GM21381 (cell line): Measurements from ENCODE around the gene MYL5.
"Not testable (repeated sequence)": the region's sequence is repeated elsewhere in the genome, so short reads cannot be mapped to it uniquely, and the experiment has no call there.

ENCODE experiments used
- ATAC-seq: cut with Tn5 transposase; IDR thresholded peaks from one replicate; pipeline ENCODE4 v1.9.1; 2021; ENCODE audit warnings: mild to moderate bottlenecking, moderate library complexity; ENCODE audit not compliant: unreplicated experiment

The MYL5 gene

GRCh38 chr4:674172-675035, at the start of gene MYL5, which contains the start of gene ATP5ME:
Gene MYL5 (plus strand): TSS chr4:674542. CDS start chr4:678027, 3,485 bp downstream.
Gene ATP5ME (minus strand): TSS chr4:674276. CDS start chr4:674247, 29 bp downstream.
- peak; percentile 83 for ATAC-seq

DNA sequence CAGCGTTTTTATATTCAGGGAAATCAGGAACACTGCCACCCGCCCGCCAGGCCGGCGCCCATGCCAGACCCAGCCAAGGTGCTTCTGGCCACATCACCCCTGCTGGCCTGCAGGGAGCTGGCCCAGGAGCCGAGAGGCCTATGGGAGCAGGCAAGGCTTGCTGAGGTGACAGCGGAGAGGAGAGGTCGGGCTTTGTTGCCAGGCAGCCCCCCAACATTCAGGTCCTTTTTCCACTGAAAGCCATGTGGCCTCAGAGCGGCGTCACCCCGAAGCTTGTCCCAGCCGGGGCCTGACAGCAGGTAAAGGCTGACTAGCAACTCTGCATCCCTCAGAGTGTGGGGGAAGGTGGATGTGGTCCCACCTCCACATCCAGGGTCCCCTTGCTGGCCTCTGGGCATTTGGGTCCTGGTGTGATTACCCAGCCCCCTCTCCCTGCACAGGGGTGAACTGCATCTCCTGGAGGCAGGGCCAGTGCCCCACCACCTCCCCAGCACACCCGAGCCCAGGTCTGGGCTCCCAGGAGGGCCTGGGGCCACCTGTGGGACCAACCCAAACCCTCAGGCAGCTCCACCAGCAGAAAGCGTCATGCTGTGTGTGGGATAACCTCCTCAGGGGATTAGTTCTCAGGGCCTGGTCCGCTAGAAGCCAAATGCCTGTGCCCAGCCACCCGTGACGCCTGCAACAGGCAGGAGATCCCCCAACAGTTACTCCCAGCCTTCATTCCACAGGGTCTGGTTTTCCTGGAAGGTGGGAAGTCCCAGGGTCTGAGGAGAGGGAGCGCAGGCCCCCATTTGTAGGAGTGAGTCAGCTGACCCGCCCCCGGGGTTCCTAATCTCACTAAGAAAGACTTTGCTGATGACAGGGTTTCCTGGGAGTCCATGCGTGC, 49.4 kb upstream of the MYL5 start, which contains the start of gene PDE6B:
Gene PDE6B, plus strand, starts transcription at position 869 of the 886 bp plus-strand sequence. CDS start 54 bp downstream, outside the sequence.
- ATAC-seq = no peak

- ATAC-seq = no peak
Observed at GRCh38 chr4:625631-626161, 48.6 kb upstream of the MYL5 start.

DNA sequence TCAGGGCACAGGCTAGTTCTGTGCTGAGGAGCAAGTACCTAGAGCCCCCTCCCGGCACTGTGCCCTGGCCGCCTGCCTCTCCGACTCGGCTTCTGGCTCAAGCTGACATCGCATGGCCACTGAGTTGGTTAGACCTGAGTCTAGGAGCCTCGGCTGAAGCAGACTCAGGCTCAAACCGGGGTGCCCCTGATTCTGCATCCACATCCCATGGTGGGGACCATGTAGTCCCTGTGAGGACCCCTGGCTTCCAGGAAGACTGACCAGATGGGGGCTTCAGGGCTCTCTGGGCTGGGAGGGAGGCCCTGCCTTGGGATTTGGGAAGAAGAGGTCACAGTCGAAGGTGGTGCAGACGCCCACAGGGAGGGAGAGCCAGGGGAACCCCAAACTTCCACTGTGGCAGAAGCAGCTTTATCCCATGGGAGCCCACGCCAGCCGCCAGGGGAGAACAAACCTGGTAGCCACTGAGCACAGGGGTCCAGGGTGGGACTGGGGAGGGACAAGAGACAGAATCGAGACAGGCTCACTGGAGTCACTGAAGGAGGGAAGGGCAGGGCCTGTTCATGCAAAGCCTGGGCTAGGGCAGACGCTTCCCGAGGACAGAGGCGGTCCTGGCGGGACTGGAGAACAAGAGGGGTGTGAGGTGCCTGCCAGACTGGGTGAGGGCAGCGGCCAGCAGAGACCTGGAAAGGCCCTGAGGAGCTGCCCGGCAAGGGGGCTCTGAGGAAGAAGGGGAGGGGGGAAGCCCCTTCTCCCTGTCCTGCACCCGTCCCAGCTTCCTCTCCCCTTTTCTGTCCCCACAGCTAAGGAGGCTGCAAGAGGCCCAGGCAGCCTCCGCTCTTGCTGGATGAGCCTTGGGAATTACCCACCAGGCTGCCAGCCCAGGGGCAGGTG, 47.9 kb upstream of the MYL5 start:
- no peak for ATAC-seq

GRCh38 chr4:627347-628125, 46.8 kb upstream of the MYL5 start:
- ATAC-seq = no peak

DNA sequence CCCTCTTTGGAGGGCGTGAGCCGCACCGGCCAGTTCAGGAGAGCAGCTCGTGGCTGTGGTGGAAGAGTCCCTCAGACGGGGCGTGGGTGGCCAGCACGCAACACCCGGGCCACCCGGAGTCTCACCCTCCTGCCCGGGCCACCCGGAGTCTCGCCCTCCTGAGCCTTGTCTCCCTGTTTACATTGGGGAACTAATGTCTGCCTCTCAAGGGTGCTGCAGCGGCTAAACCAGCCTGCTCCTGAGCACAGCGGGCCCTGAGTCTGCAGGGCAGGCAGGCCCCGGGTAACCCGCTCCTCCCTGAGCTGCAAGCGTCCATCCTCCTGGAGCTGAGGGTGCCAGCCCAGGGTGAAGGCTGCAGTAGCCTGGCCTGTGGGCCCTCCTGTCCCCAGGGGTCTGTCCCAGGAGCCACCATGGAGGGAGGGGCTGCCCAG, 46.0 kb upstream of the MYL5 start:
- ATAC-seq = no peak

DNA sequence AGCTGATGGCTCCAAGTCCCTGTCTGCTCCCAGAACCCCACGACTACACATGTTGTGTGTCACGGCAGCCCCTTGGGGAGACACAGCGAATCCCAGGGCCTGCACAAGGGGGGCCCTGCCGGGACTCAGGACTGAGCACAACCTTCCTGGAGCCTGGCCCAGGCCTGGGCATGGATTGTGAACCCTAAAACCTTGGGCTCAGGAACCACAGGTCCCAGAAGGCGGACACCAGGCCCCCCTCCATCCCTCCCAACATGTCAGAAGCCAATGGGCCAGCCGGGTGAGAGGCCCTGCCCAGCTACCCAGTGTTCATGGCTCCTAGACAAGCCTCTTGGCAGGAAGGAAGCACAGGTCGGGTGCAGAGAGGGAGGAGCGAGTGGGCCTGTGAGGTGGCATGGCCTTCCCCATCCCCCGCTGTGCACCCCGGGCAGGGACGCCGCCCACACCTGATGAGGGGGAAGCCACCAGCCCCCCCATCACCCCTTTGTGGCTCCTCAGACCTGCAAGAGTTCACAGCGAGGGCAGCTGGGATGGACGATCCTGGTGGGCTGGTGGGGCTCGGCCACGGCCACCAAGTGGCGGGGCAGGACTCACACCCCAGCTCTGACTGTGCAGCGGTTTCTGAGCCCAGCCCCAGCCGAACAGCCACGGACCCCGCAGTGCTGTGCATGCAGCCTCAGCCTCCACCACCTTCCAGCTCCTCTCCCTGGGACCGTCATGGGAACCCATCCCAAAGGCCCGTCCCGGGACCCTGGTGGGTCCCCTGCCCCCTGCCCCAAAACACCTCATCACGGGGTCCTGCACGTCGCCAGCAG, 45.3 kb upstream of the MYL5 start:
- no peak for ATAC-seq

- ATAC-seq = no peak
Observed at GRCh38 chr4:629636-629914, 44.8 kb upstream of the MYL5 start.

DNA sequence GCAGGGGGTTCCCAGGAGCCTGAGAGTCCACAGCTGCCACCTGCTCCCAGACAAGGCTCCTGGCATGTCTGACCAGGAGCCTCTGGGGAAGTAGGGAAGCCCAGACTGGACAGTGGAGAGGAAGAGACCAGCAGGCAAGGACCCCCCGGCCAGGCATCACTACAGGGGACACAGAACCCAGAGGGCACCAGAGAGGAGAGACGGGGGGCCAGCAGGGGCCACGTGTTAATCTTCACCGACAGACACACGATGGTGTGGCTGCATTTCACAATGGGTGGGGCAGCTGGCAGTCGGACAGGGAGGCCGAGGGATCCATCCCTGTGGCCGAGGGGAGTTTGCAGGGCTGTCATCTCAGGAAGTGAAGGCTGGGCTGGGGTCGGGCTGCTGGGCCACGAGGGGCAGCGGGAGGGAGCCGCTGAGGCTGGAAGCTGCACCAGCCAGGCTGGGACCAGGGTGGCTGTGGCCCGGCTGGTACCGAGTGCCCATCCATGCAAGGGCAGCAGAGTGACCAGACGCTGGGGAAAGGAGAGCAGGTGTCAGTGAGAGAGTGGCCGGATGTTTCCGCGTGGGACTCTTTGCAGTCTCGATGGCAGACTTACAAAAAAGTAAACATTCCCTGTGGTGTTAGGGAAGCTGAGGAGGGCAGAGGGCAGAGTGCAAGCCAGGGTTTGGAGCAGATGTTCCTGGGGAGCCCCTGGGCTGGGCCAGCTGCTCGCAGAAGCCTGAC, 44.3 kb upstream of the MYL5 start:
- ATAC-seq = no peak

GRCh38 chr4:630656-631055, 43.7 kb upstream of the MYL5 start:
- no peak for ATAC-seq

- no peak for ATAC-seq
Observed at GRCh38 chr4:632196-632790, 42.0 kb upstream of the MYL5 start.

GRCh38 chr4:632926-633325, 41.4 kb upstream of the MYL5 start:
- ATAC-seq = no peak

DNA sequence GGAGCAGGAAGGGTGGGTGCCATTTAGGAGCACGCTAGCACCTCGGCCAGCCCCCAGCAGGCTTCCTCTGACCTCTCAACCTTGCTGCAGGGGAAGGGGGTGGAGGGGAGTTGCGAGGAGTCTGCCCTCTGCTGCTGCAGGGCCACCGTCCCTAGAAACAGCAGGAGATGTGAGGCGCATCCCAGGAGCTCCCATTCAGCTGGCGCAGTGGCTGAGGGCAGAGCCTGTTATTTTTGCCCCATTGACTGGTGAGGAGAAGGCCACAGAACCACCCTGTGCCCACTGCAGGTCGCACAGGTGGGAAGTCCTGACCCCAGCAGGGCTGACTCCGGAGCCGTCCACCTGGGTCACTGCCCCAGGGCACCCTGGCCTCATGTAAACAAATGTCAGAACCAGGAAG, 40.9 kb upstream of the MYL5 start:
- ATAC-seq = no peak

GRCh38 chr4:633976-634598, 40.3 kb upstream of the MYL5 start:
- no peak for ATAC-seq

- no peak for ATAC-seq
Observed at GRCh38 chr4:634599-634985, 39.8 kb upstream of the MYL5 start.

DNA sequence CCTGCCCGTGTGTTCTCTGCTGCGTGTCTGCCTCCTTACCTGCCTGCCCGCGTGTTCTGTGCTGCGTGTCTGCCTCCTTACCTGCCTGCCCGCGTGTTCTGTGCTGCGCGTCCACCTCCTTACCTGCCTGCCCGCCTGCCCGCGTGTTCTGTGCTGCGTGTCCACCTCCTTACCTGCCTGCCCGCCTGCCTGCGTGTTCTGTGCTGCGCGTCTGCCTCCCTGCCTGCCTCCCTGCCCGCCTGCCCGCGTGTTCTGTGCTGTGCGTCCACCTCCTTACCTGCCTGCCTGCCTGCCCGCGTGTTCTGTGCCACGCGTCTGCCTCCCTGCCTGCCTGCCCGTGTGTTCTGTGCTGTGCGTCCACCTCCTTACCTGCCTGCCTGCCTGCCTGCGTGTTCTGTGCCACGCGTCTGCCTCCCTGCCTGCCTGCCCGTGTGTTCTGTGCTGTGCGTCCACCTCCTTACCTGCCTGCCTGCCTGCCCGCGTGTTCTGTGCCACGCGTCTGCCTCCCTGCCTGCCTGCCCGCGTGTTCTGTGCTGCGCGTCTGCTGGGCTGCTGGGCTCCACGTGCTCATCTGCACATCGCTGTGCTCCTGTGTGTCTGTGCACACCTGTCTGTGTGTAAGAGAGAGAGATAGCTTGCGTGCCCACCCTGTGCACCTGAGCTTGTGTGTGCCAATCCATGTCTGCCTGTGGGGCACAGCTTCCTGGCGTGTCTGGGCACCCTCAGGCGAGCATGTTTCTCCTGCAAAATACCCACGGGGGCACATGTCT, 39.1 kb upstream of the MYL5 start:
- not testable (repeated sequence) for ATAC-seq
